GM21825 (cell line): ENCODE measurements around the gene NFKBIB.
A peak's percentile ranks its signal among the peaks of the same experiment; 100 is the strongest.
"Not testable (repeated sequence)": the region's sequence is repeated elsewhere in the genome, so short reads cannot be mapped to it uniquely, and the experiment has no call there.

Experiments
- ATAC-seq: cut with Tn5 transposase; IDR thresholded peaks from one replicate; pipeline ENCODE4 v1.9.1; 2021; ENCODE audit warnings: mild to moderate bottlenecking, moderate library complexity; ENCODE audit not compliant: unreplicated experiment

The NFKBIB gene

GRCh38 chr19:38875656-38876395 lies 23.9 kb upstream of the NFKBIB start:
- ATAC-seq, result no peak

GRCh38 chr19:38877781-38878574 lies 21.8 kb upstream of the NFKBIB start, which contains the start of gene RINL:
Gene RINL (minus strand): TSS chr19:38878275. CDS start chr19:38876742, 1,533 bp downstream.
- peak; percentile 44 for ATAC-seq

- no peak for ATAC-seq
Measured at GRCh38 chr19:38878575-38879399, 21.0 kb upstream of the NFKBIB start.

GRCh38 chr19:38879400-38879751 lies 20.4 kb upstream of the NFKBIB start:
- no peak for ATAC-seq

- ATAC-seq, result no peak
Measured at GRCh38 chr19:38880076-38880881, 19.5 kb upstream of the NFKBIB start.

GRCh38 chr19:38880882-38881609 lies 18.7 kb upstream of the NFKBIB start:
- ATAC-seq, result no peak

GRCh38 chr19:38883286-38883685 lies 16.5 kb upstream of the NFKBIB start:
- no peak for ATAC-seq

GRCh38 chr19:38884691-38885090 lies 15.1 kb upstream of the NFKBIB start:
- ATAC-seq, result not testable (repeated sequence)

- no peak for ATAC-seq
Measured at GRCh38 chr19:38888876-38889275, 10.9 kb upstream of the NFKBIB start.

- no peak for ATAC-seq
Measured at GRCh38 chr19:38889803-38890202, 10.0 kb upstream of the NFKBIB start.

GRCh38 chr19:38890686-38891085 lies 9.1 kb upstream of the NFKBIB start:
- no peak for ATAC-seq

- no peak for ATAC-seq
Measured at GRCh38 chr19:38891771-38892170, 8.0 kb upstream of the NFKBIB start.

GRCh38 chr19:38892841-38893240 lies 6.9 kb upstream of the NFKBIB start:
- no peak for ATAC-seq

- ATAC-seq, result no peak
Measured at GRCh38 chr19:38893341-38893771, 6.4 kb upstream of the NFKBIB start.

GRCh38 chr19:38894968-38895367 lies 4.8 kb upstream of the NFKBIB start:
- ATAC-seq, result no peak

GRCh38 chr19:38898788-38899446 lies 852 bp upstream of the NFKBIB start:
- no peak for ATAC-seq

GRCh38 chr19:38900202-38900629 lies 447 bp downstream of the NFKBIB start:
- no peak for ATAC-seq

- ATAC-seq, result no peak
Measured at GRCh38 chr19:38900743-38901190, 998 bp downstream of the NFKBIB start.

- ATAC-seq, result no peak
Measured at GRCh38 chr19:38901683-38902082, 1.9 kb downstream of the NFKBIB start.
